HepG2 (cell line): ENCODE data around the gene ESR2. TPM values are rescaled to one million over a fixed set of nuclear protein-coding genes. Genes with fewer than 3 reads are reported as not detected.

Experiments used
- ATAC-seq: fragments of 200-7000 bp; cut with Tn5 transposase; 3 replicates; pipeline ENCODE4 v1.9.1; 2020; ENCODE audit warnings: mild to moderate bottlenecking, moderate library complexity
- BruUV-seq: library from RNA; stranded (reverse); fragments of 400-500 nt; replicated peaks from 2 replicates; lab custom pipeline; 2021; lab: Mats Ljungman, UMichigan
- CTCF ChIA-PET: fragments of 300-600 bp; formaldehyde crosslinking; extraction: SDS; loops from one replicate; lab custom pipeline; 2021; ENCODE audit warnings: low total read pairs, inconsistent platforms, low intra/inter-chr PET ratio; lab: Yijun Ruan, JAX
- POLR2A ChIA-PET: fragments of 350-600 bp; sonication (Branson Sonifier 250); formaldehyde crosslinking; loops from one replicate; lab custom pipeline; 2020; ENCODE audit warnings: antibody characterized with exemption, inconsistent platforms; lab: Yijun Ruan, JAX
- DNase-seq: peaks from one replicate; pipeline ENCODE4 v3.0.0-alpha.2; 2015; ENCODE audit warnings: low spot score
- FAIRE-seq: peaks from 3 replicates; lab custom pipeline; 2011; peaks lifted over from hg19 to GRCh38; lab: Jason Lieb, UNC
- H2AFZ ChIP-seq: one replicate; pipeline ENCODE4 v1.6.1; 2011; ENCODE audit warnings: low read length, inconsistent platforms
- H3K27ac ChIP-seq: fragments of 300-600 bp; 3 replicates; pipeline ENCODE4 v1.8.0; 2011; ENCODE audit warnings: mixed run types, mild to moderate bottlenecking, mixed read lengths, low read length, inconsistent platforms; ENCODE audit not compliant: insufficient read depth; ENCODE audit errors: extremely low read length
- H3K27me3 ChIP-seq, 2 experiments: fragments of 200-600 bp in 1 of 2; 2 replicates in 1 of 2; 3 replicates in 1 of 2; pipeline versions ENCODE4 v1.6.0 to v1.8.0; 2011; ENCODE audit warnings: low read length in 2 of 2, mild to moderate bottlenecking in 2 of 2, moderate library complexity in 2 of 2, inconsistent platforms in 1 of 2; ENCODE audit not compliant: insufficient read depth in 2 of 2, control insufficient read depth in 1 of 2
- H3K36me3 ChIP-seq, 2 experiments: fragments of 200-600 bp in 1 of 2; replicated peaks in 1 of 2; 2 replicates in 1 of 2; 3 replicates in 1 of 2; pipeline versions ENCODE4 v1.5.1 to v1.8.0; 2011; ENCODE audit warnings: low read length in 2 of 2, inconsistent platforms in 1 of 2; ENCODE audit not compliant: insufficient read depth in 2 of 2, control insufficient read depth in 1 of 2
- H3K4me1 ChIP-seq: 2 replicates; pipeline ENCODE4 v1.5.1; 2012; ENCODE audit warnings: low read length, inconsistent platforms; ENCODE audit not compliant: insufficient read depth
- H3K4me2 ChIP-seq: 2 replicates; pipeline ENCODE4 v1.6.0; 2011; ENCODE audit warnings: low read depth, low read length, inconsistent platforms
- H3K4me3 ChIP-seq, 3 experiments: fragments of 200-600 bp in 1 of 3; sonication (generic), shearing (Covaris generic) in 1 of 3; replicated peaks in 1 of 3; 2 replicates each; pipeline ENCODE4 v1.5.1; 2011 to 2016; ENCODE audit warnings: low read length in 3 of 3, inconsistent platforms in 2 of 3, low read depth in 2 of 3, mild to moderate bottlenecking in 2 of 3, control low read depth in 1 of 3, mixed read lengths in 1 of 3; ENCODE audit not compliant: insufficient read depth in 1 of 3
- H3K79me2 ChIP-seq: one replicate; pipeline ENCODE4 v1.6.1; 2011; ENCODE audit warnings: low read length, inconsistent platforms; ENCODE audit not compliant: insufficient read depth
- H3K9ac ChIP-seq: 2 replicates; pipeline ENCODE4 v1.6.0; 2011; ENCODE audit warnings: mild to moderate bottlenecking, low read depth, low read length, inconsistent platforms; ENCODE audit not compliant: insufficient read depth
- H3K9me3 ChIP-seq: 2 replicates; pipeline ENCODE4 v1.5.1; 2012; ENCODE audit warnings: mild to moderate bottlenecking, low read length
- H4K20me1 ChIP-seq: 2 replicates; pipeline ENCODE4 v1.6.0; 2011; ENCODE audit warnings: inconsistent platforms, mild to moderate bottlenecking, low read length, moderate library complexity; ENCODE audit not compliant: insufficient read depth
- HOXA5 ChIP-seq: sonication (generic); formaldehyde crosslinking; IDR thresholded peaks from 2 replicates; pipeline ENCODE4 v1.4.0; 2020; ENCODE audit warnings: missing genetic modification reagents
- HOXA9 ChIP-seq: sonication (generic); formaldehyde crosslinking; IDR thresholded peaks from 2 replicates; pipeline ENCODE4 v1.8.1; 2022; ENCODE audit warnings: missing genetic modification reagents, mild to moderate bottlenecking, moderate library complexity, borderline replicate concordance
- RBFOX2 ChIP-seq: fragments of 200-400 bp; formaldehyde crosslinking; IDR thresholded peaks from 2 replicates; pipeline ENCODE4 v1.6.1; 2017; ENCODE audit warnings: low read depth, mild to moderate bottlenecking, low read length
- RBM22 ChIP-seq: fragments of 200-400 bp; formaldehyde crosslinking; optimal IDR thresholded peaks from 2 replicates; pipeline ENCODE3; 2017; ENCODE audit warnings: mild to moderate bottlenecking, low read length, moderate library complexity
- SMC3 ChIP-seq: IDR thresholded peaks from 2 replicates; pipeline ENCODE4 v1.6.1; 2011; ENCODE audit warnings: low read length, improper control_type of control experiment
- U2AF2 ChIP-seq: fragments of 200-400 bp; formaldehyde crosslinking; IDR thresholded peaks from 2 replicates; pipeline ENCODE4 v1.6.1; 2017; ENCODE audit warnings: low read depth, mild to moderate bottlenecking, low read length
- ZNF230 ChIP-seq: sonication (generic); formaldehyde crosslinking; IDR thresholded peaks from 2 replicates; pipeline ENCODE4 v1.4.0; 2020; ENCODE audit warnings: mild to moderate bottlenecking, missing genetic modification reagents
- ZNF281 ChIP-seq: sonication (generic); formaldehyde crosslinking; IDR thresholded peaks from 2 replicates; pipeline ENCODE4 v1.4.0; 2020; ENCODE audit warnings: missing genetic modification reagents, borderline replicate concordance
- ZNF333 ChIP-seq: sonication (generic); formaldehyde crosslinking; IDR thresholded peaks from 2 replicates; pipeline ENCODE4 v1.4.0; 2020; ENCODE audit warnings: mild to moderate bottlenecking, missing genetic modification reagents, borderline replicate concordance
- ZNF354B ChIP-seq: sonication (generic); formaldehyde crosslinking; IDR thresholded peaks from 2 replicates; pipeline ENCODE4 v1.8.0; 2022; ENCODE audit warnings: mild to moderate bottlenecking, missing genetic modification reagents
- ZNF503 ChIP-seq: sonication (generic); formaldehyde crosslinking; IDR thresholded peaks from 2 replicates; pipeline ENCODE4 v1.4.0; 2020; ENCODE audit warnings: missing genetic modification reagents
- ZNF761 ChIP-seq: sonication (generic); formaldehyde crosslinking; conservative IDR thresholded peaks from 2 replicates; pipeline ENCODE4 v1.4.0; 2020; ENCODE audit warnings: mild to moderate bottlenecking, missing genetic modification reagents
- ZNF839 ChIP-seq: sonication (generic); formaldehyde crosslinking; IDR thresholded peaks from 2 replicates; pipeline ENCODE4 v1.4.0; 2020; ENCODE audit warnings: missing genetic modification reagents, mild to moderate bottlenecking, borderline replicate concordance
- ZSCAN21 ChIP-seq: sonication (generic); formaldehyde crosslinking; IDR thresholded peaks from 2 replicates; pipeline ENCODE4 v1.8.0; 2022; ENCODE audit warnings: mild to moderate bottlenecking, missing genetic modification reagents, moderate library complexity, borderline replicate concordance
- WGBS: methylation state at CpG from one replicate; pipeline ENCODE4 v1.1.6; 2017; ENCODE audit warnings: low lambda C conversion rate; 5-methylcytosine and 5-hydroxymethylcytosine counted together
- in situ Hi-C: cut with HindIII; loops from 2 replicates; pipeline ENCODE4 v1.10.0; 2017; ENCODE audit warnings: low pct_unique_long_range_greater_than_20kb; ENCODE audit not compliant: extremely low pct_ligation_motif_present
- intact Hi-C: fragments of 100-400 bp; cut with micrococcal nuclease; formaldehyde crosslinking; loops from one replicate; pipeline ENCODE4 v1.10.0; 2022; ENCODE audit not compliant: unreplicated experiment
- polyA plus RNA-seq, 8 experiments: library from polyadenylated mRNA; depleted of rRNA in 3 of 8; stranded (reverse) in 7 of 8; unstranded in 1 of 8; fragments of >200 nt; fragmentation: Illumina TruSeq in 4 of 8; extraction: Trizol in 4 of 8; gene quantifications; 2 replicates each; pipeline versions ENCODE4 v1.2.1 to v1.2.3, GENCODE V29; 2011 to 2016; ENCODE audit warnings: low read depth in 4 of 8, missing spikeins in 1 of 8, mixed read lengths in 1 of 8; ENCODE audit not compliant: insufficient read depth in 1 of 8
- total RNA-seq, 5 experiments: library from RNA; depleted of rRNA; stranded (reverse); fragments of >200 nt; fragmentation: Illumina TruSeq; extraction: Trizol; gene quantifications; 2 replicates each; pipeline ENCODE4 v1.2.3, GENCODE V29; 2016; ENCODE audit warnings: low read depth in 1 of 5

ESR2 gene
- total and polyA plus RNA-seq, 2 of the 13 experiments (the other 11 are each of a cell fraction or from before 2014, with no cell fraction given): 0.01 to 0.04 TPM

GRCh38 chr14:64062381-64063115 is 231.6 kb downstream of the ESR2 start (continued):
- no peak for TF ChIP-seq ZNF333 (CRISPR knock-in tag)

- Histone ChIP-seq H3K36me3 (0 out of 5 replicates have a peak, but pooled peaks cover 0 to 1% of the 10 kb centered on the region in 2 experiments), H3K4me1 (peaks cover 12% of the 10 kb centered on the region), H4K20me1 (no peaks in the 10 kb centered on the region), H3K79me2 (no peaks in the 10 kb centered on the region), H3K4me2 (no peak overlapping the region), H3K9me3 (no peaks in the 10 kb centered on the region), H3K4me3 (no peak overlapping the region), H3K9ac (no peak overlapping the region), H3K27me3 (no peaks in the 10 kb centered on the region), H3K27ac (no peak overlapping the region), H2AFZ (no peak overlapping the region)
- ChIA-PET POLR2A (no interaction called here), CTCF (no interaction called here)
- intact Hi-C loops (no loop called here), in situ Hi-C loops (no loop called here)
- FAIRE-seq (no peak), ATAC-seq (no peak), DNase-seq (no peak)
- TF ChIP-seq ZNF230 (no peak), ZNF281 (CRISPR knock-in tag) (no peak), ZSCAN21 (CRISPR knock-in tag) (no peak), ZNF761 (CRISPR knock-in tag) (no peak), SMC3 (no peak), ZNF839 (CRISPR knock-in tag) (no peak), RBFOX2 (no peak), U2AF2 (no peak), RBM22 (no peak), ZNF503 (no peak), ZNF354B (CRISPR knock-in tag) (no peak), HOXA9 (CRISPR knock-in tag) (no peak), HOXA5 (CRISPR knock-in tag) (no peak)
- BruUV-seq: no TSS peak
- WGBS: 95% methylated on average over 1 of the region's 1 CpG
These were observed 232.5 kb downstream of the ESR2 start for GRCh38 chr14:64061706-64062105.
